ENCODE data around the gene JMJD1C. TPM values are rescaled to one million over a fixed set of nuclear protein-coding genes. Genes with fewer than 3 reads are reported as not detected.

The JMJD1C gene
- total and polyA plus RNA-seq, 2 donors (not counting 3 experiments of a cell fraction or from before 2014, with no cell fraction given): 32.1 to 97.1 TPM

GRCh38 chr10:63168821-63169462, 296.8 kb downstream of the JMJD1C start:
- Histone ChIP-seq H3K9ac (replicated peaks; ENCODE audit: extremely low read depth, insufficient read depth, low read length) (no peak overlapping the region), H3K9me3 (replicated peaks; ENCODE audit: control insufficient read depth, insufficient read depth, low read length) (no peaks in the 10 kb centered on the region), H3K27me3 (ENCODE audit: control insufficient read depth in 2 of 2, insufficient read depth in 2 of 2, low read length in 2 of 2) (no peaks in the 10 kb centered on the region), H3K4me3 (replicated peaks in 1 of 3; ENCODE audit: insufficient read depth in 1 of 3, low read depth in 1 of 3, low read length in 3 of 3) (no peak overlapping the region), H3K4me2 (ENCODE audit: insufficient read depth, low read length) (no peak overlapping the region), H3K79me2 (ENCODE audit: control insufficient read depth, insufficient read depth, low read length) (peaks cover 1% of the 10 kb centered on the region), H4K20me1 (replicated peaks; ENCODE audit: control insufficient read depth, extremely low read depth, insufficient read depth, low read length) (no peaks in the 10 kb centered on the region), H3K9me1 (replicated peaks; ENCODE audit: control insufficient read depth, extremely low read depth, insufficient read depth, low read length) (no peaks in the 10 kb centered on the region), H3K4me1 (ENCODE audit: control insufficient read depth, extremely low read depth, insufficient read depth, low read length) (no peaks in the 10 kb centered on the region), H3K36me3 (ENCODE audit: control insufficient read depth in 2 of 2, extremely low read depth in 1 of 2, insufficient read depth in 2 of 2, low read length in 2 of 2) (peaks cover 11 to 16% of the 10 kb centered on the region in 2 experiments), H3K27ac (ENCODE audit: insufficient read depth, low read depth, low read length) (no peak overlapping the region), H2AFZ (ENCODE audit: low read depth, low read length) (no peak overlapping the region)
- TF ChIP-seq CTCF (IDR thresholded peaks at IDR 0.05; ENCODE audit: extremely low read depth in 1 of 2, insufficient read depth in 1 of 2, low read depth in 1 of 2, low read length in 2 of 2): no peak
- TF ChIP-seq GATA2 (IDR thresholded peaks at IDR 0.05; ENCODE audit: insufficient read depth, insufficient read length, low read depth, low read length): no peak
- no peak for TF ChIP-seq JUN (IDR thresholded peaks at IDR 0.05; ENCODE audit: borderline replicate concordance, insufficient read depth, insufficient read length, low read depth)
- TF ChIP-seq FOS (IDR thresholded peaks at IDR 0.05; ENCODE audit: borderline replicate concordance, insufficient read depth, low read length): no peak
- TF ChIP-seq POLR2A (IDR thresholded peaks at IDR 0.05; ENCODE audit: low read depth, low read length): no peak
- no peak for TF ChIP-seq MYC (IDR thresholded peaks at IDR 0.05; ENCODE audit: low read depth, low read length)
- TF ChIP-seq MAX (IDR thresholded peaks at IDR 0.05; ENCODE audit: insufficient read depth, insufficient read length): no peak
- dilution Hi-C loops (cut with MboI; ENCODE audit: extremely low pct_ligation_motif_present, low sequenced_read_pairs) (no loop called here), intact Hi-C loops (cut with micrococcal nuclease) (no loop called here)
- ChIA-PET POLR2A (no interaction called here), CTCF (interaction anchor here (1.0 to 6.0 kb wide), 6 partner anchors 11 to 599 kb away, joined by 4 to 275 read pairs (median 76); no protein-coding TSS in a partner anchor)
- no TSS peak for BruUV-seq (replicated peaks)
- FAIRE-seq: no peak
- no peak for DNase-seq (ENCODE audit: low read depth, low spot score)

All from endothelial cell of umbilical vein (primary cell).